Natural killer cell (primary cell): Measurements from ENCODE around the gene ATN1. TPM values are rescaled to one million over a fixed set of nuclear protein-coding genes. Genes with fewer than 3 reads are reported as not detected.

Experiments used
- ATAC-seq, 3 donors: fragments of 150-1000 bp in 2 of 3; fragments of 200-7000 bp in 1 of 3; cut with Tn5 transposase; 1 replicate in 1 of 3; 2 replicates in 2 of 3; pipeline ENCODE4 v1.10.0; 2021; ENCODE audit warnings: mild to moderate bottlenecking in 2 of 3, moderate library complexity in 2 of 3
- DNase-seq, 2 donors: peaks; one replicate each; pipeline versions ENCODE4 v3.0.0 to v3.0.0-alpha.2; 2013 to 2021; ENCODE audit warnings: mixed read lengths in 1 of 2
- H3K27ac ChIP-seq: one replicate; pipeline ENCODE4 v1.5.1; 2013; ENCODE audit warnings: mild to moderate bottlenecking, low read length
- H3K27me3 ChIP-seq: one replicate; pipeline ENCODE4 v1.6.1; 2013; ENCODE audit warnings: low read length; ENCODE audit not compliant: control insufficient read depth, insufficient read depth
- H3K36me3 ChIP-seq: one replicate; pipeline ENCODE4 v1.6.1; 2013; ENCODE audit warnings: low read length; ENCODE audit not compliant: control insufficient read depth, insufficient read depth
- H3K4me1 ChIP-seq: one replicate; pipeline ENCODE4 v1.6.1; 2013; ENCODE audit warnings: low read length; ENCODE audit not compliant: control insufficient read depth, insufficient read depth
- H3K4me3 ChIP-seq: one replicate; pipeline ENCODE4 v1.5.1; 2013; ENCODE audit warnings: low read length
- H3K9me3 ChIP-seq: one replicate; pipeline ENCODE4 v1.6.1; 2013; ENCODE audit warnings: low read length; ENCODE audit not compliant: control insufficient read depth, insufficient read depth
- H3K27ac Mint-ChIP-seq, 2 donors: one replicate each; pipeline ENCODE4 v1.8.0; 2022; ENCODE audit warnings: mild to moderate bottlenecking in 2 of 2, mixed read lengths in 2 of 2, moderate library complexity in 1 of 2
- H3K27me3 Mint-ChIP-seq, 2 donors: one replicate each; pipeline ENCODE4 v1.8.0; 2022; ENCODE audit warnings: low read depth in 2 of 2, mixed read lengths in 2 of 2
- H3K36me3 Mint-ChIP-seq: one replicate; pipeline ENCODE4 v1.8.0; 2022; ENCODE audit warnings: mixed read lengths
- H3K4me1 Mint-ChIP-seq, 2 donors: one replicate each; pipeline ENCODE4 v1.8.0; 2022; ENCODE audit warnings: mixed read lengths in 2 of 2
- H3K4me3 Mint-ChIP-seq: one replicate; pipeline ENCODE4 v1.8.0; 2022; ENCODE audit warnings: mild to moderate bottlenecking, moderate library complexity, mixed read lengths
- H3K9me3 Mint-ChIP-seq, 2 donors: one replicate each; pipeline ENCODE4 v1.8.0; 2022; ENCODE audit warnings: mixed read lengths in 2 of 2
- CTCF ChIP-seq: fragments of 200-600 bp; IDR thresholded peaks from one replicate; pipeline ENCODE4 v1.8.0; 2022; ENCODE audit warnings: antibody characterized with exemption
- WGBS: methylation state at CpG from one replicate; pipeline ENCODE4 v1.1.7; 2013; ENCODE audit warnings: missing lambda C conversion rate; ENCODE audit not compliant: insufficient coverage; 5-methylcytosine and 5-hydroxymethylcytosine counted together
- intact Hi-C: fragments of 100-400 bp; cut with micrococcal nuclease; formaldehyde crosslinking; loops from one replicate; pipeline ENCODE4 v1.14.2; 2022
- total RNA-seq, 4 donors: library from RNA; stranded (reverse); fragments of 120-200 nt in 1 of 4; gene quantifications; one replicate each; pipeline versions ENCODE4 v1.2.3 to v1.2.4, GENCODE V29; 2013 to 2022

The ATN1 gene
- total RNA-seq, 3 donors from 2014 or later (not counting 1 experiment from before 2014, with no cell fraction given) = 29.3 to 34.0 (median 31.9) TPM

DNA sequence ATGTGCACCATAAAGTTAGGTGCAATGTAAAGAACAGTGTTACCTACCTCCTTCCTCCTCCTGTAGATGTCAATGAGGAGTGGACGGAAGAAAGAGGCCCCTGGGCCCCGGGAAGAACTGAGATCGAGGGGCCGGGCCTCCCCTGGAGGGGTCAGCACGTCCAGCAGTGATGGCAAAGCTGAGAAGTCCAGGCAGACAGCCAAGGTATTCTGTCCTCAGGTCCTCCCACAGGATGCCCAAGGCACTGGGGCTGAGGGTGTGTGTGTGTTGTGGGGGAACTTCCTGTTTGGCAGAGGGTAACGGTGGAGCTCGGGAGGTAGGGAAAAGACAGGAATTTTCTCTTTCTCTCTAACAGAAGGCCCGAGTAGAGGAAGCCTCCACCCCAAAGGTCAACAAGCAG lies 6.4 kb downstream of the ATN1 start:
- no peak for ATAC-seq
- no peaks in the 10 kb centered on the region for H3K36me3 Mint-ChIP-seq
- peaks cover 23 to 34% of the 10 kb centered on the region in 2 donors for H3K4me1 Mint-ChIP-seq
- no peak for TF ChIP-seq CTCF
- Histone ChIP-seq H3K36me3 (peaks cover 4% of the 10 kb centered on the region), H3K9me3 (no peaks in the 10 kb centered on the region), H3K4me3 (no peak overlapping the region), H3K4me1 (peaks cover 31% of the 10 kb centered on the region), H3K27me3 (no peaks in the 10 kb centered on the region), H3K27ac (no peak overlapping the region)
- H3K27ac Mint-ChIP-seq = peak overlapping the region; percentile 50 to 90
- H3K4me3 Mint-ChIP-seq = peak overlapping the region; percentile 28
- 87% methylated on average over 5 of the region's 8 CpGs for WGBS
- H3K9me3 Mint-ChIP-seq = no peaks in the 10 kb centered on the region
- H3K27me3 Mint-ChIP-seq = no peaks in the 10 kb centered on the region
- intact Hi-C loops = no loop called here
- no peak for DNase-seq

- Histone ChIP-seq H3K9me3 (no peaks in the 10 kb centered on the region), H3K4me3 (no peak overlapping the region), H3K27ac (no peak overlapping the region), H3K27me3 (no peaks in the 10 kb centered on the region), H3K4me1 (peaks cover 27% of the 10 kb centered on the region), H3K36me3 (peaks cover 4% of the 10 kb centered on the region)
- ATAC-seq (no peak), DNase-seq (no peak)
- WGBS = 89% methylated on average over 14 of the region's 14 CpGs
- peak overlapping the region; percentile 50 to 90 for H3K27ac Mint-ChIP-seq
- no peak for TF ChIP-seq CTCF
- peak overlapping the region; percentile 33 for H3K4me3 Mint-ChIP-seq
- no peaks in the 10 kb centered on the region for H3K27me3 Mint-ChIP-seq
- intact Hi-C loops = no loop called here
- H3K4me1 Mint-ChIP-seq = peaks cover 11 to 32% of the 10 kb centered on the region in 2 donors
- no peaks in the 10 kb centered on the region for H3K9me3 Mint-ChIP-seq
- H3K36me3 Mint-ChIP-seq = no peaks in the 10 kb centered on the region
Measured at GRCh38 chr12:6935371-6936193, 7.8 kb downstream of the ATN1 start.

- H3K4me3 ChIP-seq = no peak overlapping the region
- H3K27me3 Mint-ChIP-seq = no peaks in the 10 kb centered on the region
- H3K27me3 ChIP-seq = no peaks in the 10 kb centered on the region
- DNase-seq = no peak
- intact Hi-C loops = no loop called here
- TF ChIP-seq CTCF = no peak
- H3K36me3 ChIP-seq = peaks cover 4% of the 10 kb centered on the region
- no peaks in the 10 kb centered on the region for H3K36me3 Mint-ChIP-seq
- H3K4me3 Mint-ChIP-seq = peak overlapping the region; percentile 83
- H3K4me1 ChIP-seq = peaks cover 27% of the 10 kb centered on the region
- H3K4me1 Mint-ChIP-seq = peaks cover 11 to 35% of the 10 kb centered on the region in 2 donors
- no peak for ATAC-seq
- no peaks in the 10 kb centered on the region for H3K9me3 ChIP-seq
- peak overlapping the region; percentile 74 for H3K27ac ChIP-seq
- H3K27ac Mint-ChIP-seq = peak overlapping the region; percentile 82 to 90
- no peaks in the 10 kb centered on the region for H3K9me3 Mint-ChIP-seq
- WGBS = 84% methylated on average over 3 of the region's 3 CpGs
Measured at GRCh38 chr12:6936194-6936635, 8.5 kb downstream of the ATN1 start.
